Naive thymus-derived CD4-positive, alpha-beta T cell (primary cell): ENCODE results near the gene NR2F1-AS1. TPM values are rescaled to one million over a fixed set of nuclear protein-coding genes. Genes with fewer than 3 reads are reported as not detected.

Experiments used
- ATAC-seq: fragments of 150-1000 bp; cut with Tn5 transposase; 2 replicates; pipeline ENCODE4 v1.10.0; 2021; ENCODE audit warnings: mild to moderate bottlenecking, moderate library complexity
- CTCF ChIA-PET: fragments of 350-600 bp; sonication (Branson Sonifier 250); formaldehyde crosslinking; loops from one replicate; lab custom pipeline; 2021; ENCODE audit warnings: antibody characterized with exemption; lab: Charles Lee
- POLR2A ChIA-PET: fragments of 350-600 bp; sonication (Branson Sonifier 250); formaldehyde crosslinking; loops from one replicate; lab custom pipeline; 2021; ENCODE audit warnings: antibody characterized with exemption, inconsistent platforms; lab: Charles Lee
- DNase-seq, 9 donors: peaks; one replicate each; pipeline versions ENCODE4 v3.0.0 to v3.0.0-alpha.2; 2020 to 2022; ENCODE audit warnings: mixed read lengths in 1 of 9
- H3K27ac ChIP-seq: one replicate; pipeline ENCODE4 v1.7.0; 2013; ENCODE audit warnings: mild to moderate bottlenecking, low read depth, low read length, moderate library complexity
- H3K27me3 ChIP-seq, 2 donors: one replicate each; pipeline ENCODE4 v1.7.0; 2013; ENCODE audit warnings: low read length in 2 of 2, mild to moderate bottlenecking in 2 of 2, moderate library complexity in 2 of 2; ENCODE audit not compliant: control insufficient read depth in 2 of 2, insufficient read depth in 2 of 2
- H3K36me3 ChIP-seq, 3 experiments: 1 replicate in 2 of 3; 2 replicates in 1 of 3; pipeline ENCODE4 v1.7.0; 2013; ENCODE audit warnings: low read length in 3 of 3, mild to moderate bottlenecking in 3 of 3, moderate library complexity in 1 of 3; ENCODE audit not compliant: insufficient read depth in 3 of 3, control insufficient read depth in 2 of 3
- H3K4me1 ChIP-seq, 2 donors: one replicate each; pipeline ENCODE4 v1.7.0; 2013; ENCODE audit warnings: low read length in 2 of 2, mild to moderate bottlenecking in 2 of 2, moderate library complexity in 1 of 2; ENCODE audit not compliant: control insufficient read depth in 2 of 2, insufficient read depth in 2 of 2
- H3K4me3 ChIP-seq: 2 replicates; pipeline ENCODE4 v1.7.0; 2013; ENCODE audit warnings: mild to moderate bottlenecking, low read length
- H3K9me3 ChIP-seq, 3 experiments: 1 replicate in 2 of 3; 2 replicates in 1 of 3; pipeline ENCODE4 v1.7.0; 2013; ENCODE audit warnings: low read length in 3 of 3; ENCODE audit not compliant: control insufficient read depth in 2 of 3
- H3K27ac Mint-ChIP-seq, 9 donors: one replicate each; pipeline ENCODE4 v1.8.0; 2020 to 2022; ENCODE audit warnings: mixed read lengths in 9 of 9, mild to moderate bottlenecking in 8 of 9, moderate library complexity in 5 of 9, inconsistent platforms in 2 of 9
- H3K27me3 Mint-ChIP-seq, 5 donors: one replicate each; pipeline ENCODE4 v1.8.0; 2021 to 2022; ENCODE audit warnings: mixed read lengths in 5 of 5, mild to moderate bottlenecking in 1 of 5
- H3K36me3 Mint-ChIP-seq, 5 donors: one replicate each; pipeline ENCODE4 v1.8.0; 2020 to 2022; ENCODE audit warnings: mixed read lengths in 5 of 5, mild to moderate bottlenecking in 3 of 5, inconsistent platforms in 1 of 5
- H3K4me1 Mint-ChIP-seq, 7 donors: one replicate each; pipeline ENCODE4 v1.8.0; 2020 to 2022; ENCODE audit warnings: mixed read lengths in 7 of 7, mild to moderate bottlenecking in 3 of 7, inconsistent platforms in 1 of 7
- H3K4me3 Mint-ChIP-seq, 10 donors: one replicate each; pipeline ENCODE4 v1.8.0; 2020 to 2022; ENCODE audit warnings: mild to moderate bottlenecking in 10 of 10, mixed read lengths in 10 of 10, moderate library complexity in 6 of 10, inconsistent platforms in 2 of 10
- H3K9me3 Mint-ChIP-seq, 11 donors: one replicate each; pipeline ENCODE4 v1.8.0; 2020 to 2022; ENCODE audit warnings: mixed read lengths in 11 of 11, mild to moderate bottlenecking in 4 of 11, inconsistent platforms in 1 of 11, moderate library complexity in 1 of 11
- intact Hi-C, 2 donors: fragments of 100-400 bp; cut with micrococcal nuclease; formaldehyde crosslinking; loops; one replicate each; pipeline ENCODE4 v1.15.1; 2023
- polyA plus RNA-seq, 2 donors: library from polyadenylated mRNA; unstranded; fragments of 300-500 nt; fragmentation: Illumina TruSeq; gene quantifications; one replicate each; pipeline ENCODE4 v1.2.3, GENCODE V29; 2021
- total RNA-seq, 6 experiments: library from RNA in 5 of 6; stranded (reverse) in 5 of 6; gene quantifications; 1 replicate in 5 of 6; 2 replicates in 1 of 6; pipeline ENCODE4 v1.2.3 and lab custom pipeline; 2021 to 2026

NR2F1-AS1 gene
- total and polyA plus RNA-seq, 7 experiments from 2014 or later: not detected

DNA sequence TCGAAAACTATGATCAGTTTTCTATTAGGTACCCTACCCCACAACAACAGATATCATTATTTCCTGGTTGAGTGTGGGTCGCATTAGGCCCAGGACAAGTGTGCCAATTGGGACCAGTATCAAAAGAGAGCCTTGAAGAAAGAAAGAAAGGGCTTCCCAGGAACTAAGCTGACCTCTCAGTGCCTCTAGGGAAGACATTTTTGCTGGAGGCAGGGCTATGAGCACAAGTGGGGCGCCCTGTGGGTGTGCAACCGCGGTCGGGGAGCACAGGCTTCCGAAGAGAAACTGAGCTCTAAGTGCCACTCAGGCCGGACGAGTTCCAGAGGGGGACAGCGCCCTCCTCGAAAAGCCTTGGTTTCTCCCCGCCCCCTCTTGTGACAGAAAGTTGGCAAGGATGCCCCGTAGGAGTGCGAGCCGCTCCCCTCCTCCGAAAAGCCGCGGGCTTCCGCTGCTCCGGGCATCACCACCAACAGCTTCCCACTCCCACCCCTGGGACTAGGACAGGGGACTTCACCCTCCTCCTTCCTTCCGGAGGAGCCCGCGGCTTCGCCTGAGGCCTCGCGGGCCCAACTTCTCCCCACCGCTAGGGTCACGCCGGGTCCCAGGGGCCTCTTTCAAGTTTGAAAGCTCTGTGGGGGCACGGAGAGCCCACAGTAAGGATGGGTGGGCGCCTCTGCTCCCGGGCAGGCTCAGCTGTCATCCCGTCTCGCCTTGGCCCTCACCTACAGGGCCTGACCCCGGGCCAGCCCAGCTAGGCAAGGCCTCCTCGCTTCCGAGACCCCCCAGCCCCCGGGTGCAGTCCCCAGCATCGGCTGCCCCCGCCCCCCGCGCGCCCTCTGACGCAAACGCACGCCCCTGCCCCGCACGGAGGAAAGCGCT is 2.0 kb downstream of the NR2F1-AS1 start:
- Histone ChIP-seq H3K27me3 (peaks cover 28 to 62% of the 10 kb centered on the region in 2 donors), H3K4me3 (no peak overlapping the region), H3K4me1 (peaks cover 26 to 35% of the 10 kb centered on the region in 2 donors), H3K36me3 (no peaks in the 10 kb centered on the region), H3K27ac (no peak overlapping the region), H3K9me3 (no peaks in the 10 kb centered on the region)
- Mint-ChIP-seq H3K27me3 (peaks cover 54 to 60% (median 57%) of the 10 kb centered on the region in 5 donors), H3K36me3 (peaks cover 0 to 9% (median 0%) of the 10 kb centered on the region in 5 donors), H3K4me3 (peak overlapping the region in 8 of 10 donors; percentile 27 to 82 (median 59)), H3K4me1 (peaks cover 9 to 26% (median 20%) of the 10 kb centered on the region in 7 donors), H3K9me3 (peaks cover 0 to 8% (median 0%) of the 10 kb centered on the region in 11 donors), H3K27ac (no peak overlapping the region)
- POLR2A ChIA-PET: interaction anchor here (0.7 kb wide), 1 partner anchor 218 kb away, joined by 3 read pairs; no protein-coding TSS in a partner anchor
- no peak for DNase-seq
- intact Hi-C loops: no loop called here
- CTCF ChIA-PET: no interaction called here
- no peak for ATAC-seq

DNA sequence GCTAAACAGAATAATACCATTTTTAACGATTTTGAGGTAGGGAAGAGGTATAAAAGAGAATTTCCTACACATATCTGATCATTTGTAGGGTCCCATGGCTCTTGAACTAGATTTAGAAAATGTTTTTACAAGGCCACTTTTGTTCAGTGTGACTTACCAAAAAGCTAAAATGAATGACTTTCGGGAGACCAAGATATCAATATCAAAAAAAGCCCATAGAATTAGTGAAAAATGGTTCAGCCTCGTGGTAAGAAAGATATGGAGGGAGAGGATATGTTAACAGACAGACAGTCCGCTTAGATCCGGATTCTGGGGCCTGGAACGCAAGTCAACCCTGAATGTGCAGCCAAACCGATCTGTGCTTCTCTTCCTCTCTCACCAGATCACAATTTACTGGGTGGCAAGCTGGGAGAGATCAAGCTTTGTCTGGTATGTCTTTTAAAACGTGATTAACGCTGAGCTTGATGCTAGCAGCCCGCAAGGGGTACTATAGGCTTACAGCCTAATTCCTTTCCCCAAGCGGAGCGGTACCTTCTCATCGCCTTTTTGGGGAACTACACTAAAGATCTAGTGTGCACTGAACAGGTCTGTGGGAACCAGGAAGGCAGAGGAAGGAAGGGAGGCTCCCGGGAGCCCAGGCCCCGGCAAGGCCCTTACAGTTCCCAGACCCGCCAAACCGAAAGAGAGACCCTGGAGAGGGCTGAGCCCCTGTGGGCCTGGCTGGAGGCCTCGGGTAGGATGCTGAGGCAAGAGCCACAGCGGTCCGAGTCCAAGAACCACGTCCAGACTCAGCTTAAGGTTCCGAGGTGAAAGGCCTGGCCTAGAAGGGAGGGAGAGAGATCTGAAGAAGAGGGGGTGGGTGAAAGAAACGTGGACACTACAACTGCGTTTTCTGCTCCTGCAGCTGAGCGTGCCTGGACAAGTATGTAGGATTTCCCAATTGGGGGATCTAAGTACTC is 2.9 kb downstream of the NR2F1-AS1 start:
- H3K4me3 Mint-ChIP-seq: peak overlapping the region in 8 of 10 donors; percentile 27 to 78 (median 59)
- H3K4me1 ChIP-seq: peaks cover 22 to 28% of the 10 kb centered on the region in 2 donors
- peaks cover 0 to 12% (median 0%) of the 10 kb centered on the region in 11 donors for H3K9me3 Mint-ChIP-seq
- peaks cover 0 to 9% (median 0%) of the 10 kb centered on the region in 5 donors for H3K36me3 Mint-ChIP-seq
- POLR2A ChIA-PET: interaction anchor here (0.7 kb wide), 1 partner anchor 219 kb away, joined by 3 read pairs; no protein-coding TSS in a partner anchor
- CTCF ChIA-PET: interaction anchor here (0.6 to 1.3 kb wide), 2 partner anchors 25 to 223 kb away, joined by 3 read pairs; no protein-coding TSS in a partner anchor
- H3K27me3 Mint-ChIP-seq: peaks cover 63 to 69% (median 67%) of the 10 kb centered on the region in 5 donors
- ATAC-seq (no peak), DNase-seq (no peak)
- H3K4me1 Mint-ChIP-seq: peaks cover 9 to 30% (median 20%) of the 10 kb centered on the region in 7 donors
- H3K9me3 ChIP-seq: no peaks in the 10 kb centered on the region
- H3K27ac ChIP-seq: no peak overlapping the region
- H3K4me3 ChIP-seq: no peak overlapping the region
- intact Hi-C loops: no loop called here
- no peak overlapping the region for H3K27ac Mint-ChIP-seq
- H3K36me3 ChIP-seq: no peaks in the 10 kb centered on the region
- H3K27me3 ChIP-seq: peaks cover 22 to 55% of the 10 kb centered on the region in 2 donors

DNA sequence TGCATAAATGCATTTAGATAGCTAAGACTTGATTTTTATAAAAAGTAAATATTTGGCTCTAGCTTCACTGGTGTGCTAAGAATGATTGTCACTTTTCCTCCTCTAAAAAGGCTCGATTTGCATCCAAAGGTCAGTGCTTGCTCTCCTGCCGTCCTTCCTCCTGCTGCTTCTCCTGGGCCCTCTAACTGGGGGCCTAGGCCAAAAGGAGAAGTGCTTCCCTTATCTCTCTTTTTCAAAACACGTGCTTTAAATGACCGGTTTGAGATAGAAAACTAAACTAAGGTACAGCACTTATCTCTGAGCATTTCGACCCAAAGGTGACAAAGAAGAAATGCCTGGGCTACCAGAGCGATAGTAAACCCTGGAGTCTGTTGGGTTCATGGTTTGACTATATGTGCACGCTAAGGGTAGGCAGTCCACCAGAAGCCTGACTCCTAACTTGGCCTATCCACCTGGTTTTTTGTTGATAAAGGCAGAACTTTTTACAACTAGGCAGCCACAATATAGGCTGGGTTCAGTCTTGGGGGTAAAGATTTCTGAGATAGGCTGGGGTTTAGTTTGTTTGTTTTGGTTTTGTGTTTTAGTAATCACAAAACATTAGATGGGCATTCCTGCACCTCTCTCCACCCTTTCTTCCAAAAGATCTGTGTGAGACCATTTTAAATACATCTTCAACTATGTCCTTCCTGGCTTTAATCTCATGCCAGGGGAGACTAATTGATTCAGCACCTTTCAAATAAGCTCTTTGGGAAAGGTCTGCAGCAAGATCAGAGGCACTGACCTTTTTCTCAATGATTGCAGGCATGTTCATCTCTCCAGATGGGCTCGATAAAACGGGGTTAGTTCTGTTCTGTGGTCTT is 3.8 kb downstream of the NR2F1-AS1 start:
- peaks cover 13 to 48% of the 10 kb centered on the region in 2 donors for H3K27me3 ChIP-seq
- CTCF ChIA-PET: interaction anchor here (0.6 to 1.3 kb wide), 2 partner anchors 26 to 224 kb away, joined by 3 read pairs; no protein-coding TSS in a partner anchor
- intact Hi-C loops: no loop called here
- no peaks in the 10 kb centered on the region for H3K36me3 ChIP-seq
- H3K9me3 ChIP-seq: no peaks in the 10 kb centered on the region
- Mint-ChIP-seq H3K4me1 (peaks cover 9 to 34% (median 20%) of the 10 kb centered on the region in 7 donors), H3K36me3 (peaks cover 0 to 9% (median 0%) of the 10 kb centered on the region in 5 donors), H3K4me3 (peak overlapping the region in 1 of 10 donors; percentile 3), H3K9me3 (peaks cover 0 to 12% (median 0%) of the 10 kb centered on the region in 11 donors), H3K27me3 (peaks cover 71 to 76% (median 75%) of the 10 kb centered on the region in 5 donors), H3K27ac (no peak overlapping the region)
- POLR2A ChIA-PET: no interaction called here
- H3K4me1 ChIP-seq: peaks cover 15 to 22% of the 10 kb centered on the region in 2 donors
- no peak overlapping the region for H3K27ac ChIP-seq
- no peak overlapping the region for H3K4me3 ChIP-seq
- no peak for ATAC-seq
- no peak for DNase-seq

DNA sequence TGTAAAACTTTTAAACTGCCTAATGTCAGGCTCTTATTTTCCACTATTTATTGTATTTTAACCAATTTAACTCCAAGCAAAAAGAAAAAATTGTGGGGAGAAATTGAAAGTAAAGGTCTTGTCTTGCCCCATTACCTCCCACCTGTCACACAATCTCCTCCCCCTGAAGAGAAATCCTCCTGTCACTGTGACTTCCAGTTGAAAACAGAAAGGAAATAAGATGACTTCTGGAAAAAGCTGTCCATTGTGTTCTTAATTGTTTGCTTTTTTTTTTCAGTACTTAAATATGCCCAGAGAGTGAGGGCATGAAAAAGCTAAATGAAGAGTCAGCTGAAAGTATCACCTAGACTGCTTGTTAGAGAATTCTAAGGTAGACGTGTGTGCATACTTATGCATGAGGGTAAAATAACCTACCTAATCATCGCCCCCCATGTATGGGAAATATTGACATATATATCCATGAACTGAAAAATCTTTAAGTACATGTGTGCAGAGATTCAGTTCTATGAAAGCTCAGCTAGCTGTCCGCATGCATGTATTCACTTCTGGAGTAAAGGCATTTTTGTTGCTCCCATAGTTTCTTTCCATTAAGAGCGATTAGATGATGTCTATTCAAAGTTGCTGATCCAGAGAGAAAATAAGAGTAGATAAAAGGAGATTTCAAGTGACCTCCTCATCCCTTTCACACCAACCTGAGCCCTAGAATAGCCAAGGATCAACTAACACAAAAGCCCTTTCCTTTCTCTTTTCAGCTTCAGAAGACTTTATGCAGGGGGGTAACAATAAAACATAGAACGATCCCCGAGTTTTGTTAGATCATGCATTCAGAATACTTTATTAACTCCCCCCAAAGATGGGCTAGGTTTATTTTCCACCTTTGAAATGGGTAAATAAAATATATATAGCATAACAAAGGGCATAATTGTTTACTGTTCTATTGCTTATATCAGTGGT is 5.3 kb downstream of the NR2F1-AS1 start:
- no peaks in the 10 kb centered on the region for H3K9me3 ChIP-seq
- peaks cover 15 to 38% of the 10 kb centered on the region in 2 donors for H3K27me3 ChIP-seq
- peaks cover 11 to 30% of the 10 kb centered on the region in 2 donors for H3K4me1 ChIP-seq
- ChIA-PET CTCF (no interaction called here), POLR2A (no interaction called here)
- H3K4me1 Mint-ChIP-seq: peaks cover 12 to 40% (median 28%) of the 10 kb centered on the region in 7 donors
- no peak overlapping the region for H3K4me3 Mint-ChIP-seq
- peaks cover 80 to 87% (median 82%) of the 10 kb centered on the region in 5 donors for H3K27me3 Mint-ChIP-seq
- intact Hi-C loops: no loop called here
- H3K36me3 Mint-ChIP-seq: peaks cover 0 to 9% (median 0%) of the 10 kb centered on the region in 5 donors
- no peak for DNase-seq
- H3K4me3 ChIP-seq: no peak overlapping the region
- ATAC-seq: no peak
- H3K9me3 Mint-ChIP-seq: peaks cover 0 to 12% (median 0%) of the 10 kb centered on the region in 11 donors
- no peaks in the 10 kb centered on the region for H3K36me3 ChIP-seq
- no peak overlapping the region for H3K27ac Mint-ChIP-seq
- no peak overlapping the region for H3K27ac ChIP-seq

DNA sequence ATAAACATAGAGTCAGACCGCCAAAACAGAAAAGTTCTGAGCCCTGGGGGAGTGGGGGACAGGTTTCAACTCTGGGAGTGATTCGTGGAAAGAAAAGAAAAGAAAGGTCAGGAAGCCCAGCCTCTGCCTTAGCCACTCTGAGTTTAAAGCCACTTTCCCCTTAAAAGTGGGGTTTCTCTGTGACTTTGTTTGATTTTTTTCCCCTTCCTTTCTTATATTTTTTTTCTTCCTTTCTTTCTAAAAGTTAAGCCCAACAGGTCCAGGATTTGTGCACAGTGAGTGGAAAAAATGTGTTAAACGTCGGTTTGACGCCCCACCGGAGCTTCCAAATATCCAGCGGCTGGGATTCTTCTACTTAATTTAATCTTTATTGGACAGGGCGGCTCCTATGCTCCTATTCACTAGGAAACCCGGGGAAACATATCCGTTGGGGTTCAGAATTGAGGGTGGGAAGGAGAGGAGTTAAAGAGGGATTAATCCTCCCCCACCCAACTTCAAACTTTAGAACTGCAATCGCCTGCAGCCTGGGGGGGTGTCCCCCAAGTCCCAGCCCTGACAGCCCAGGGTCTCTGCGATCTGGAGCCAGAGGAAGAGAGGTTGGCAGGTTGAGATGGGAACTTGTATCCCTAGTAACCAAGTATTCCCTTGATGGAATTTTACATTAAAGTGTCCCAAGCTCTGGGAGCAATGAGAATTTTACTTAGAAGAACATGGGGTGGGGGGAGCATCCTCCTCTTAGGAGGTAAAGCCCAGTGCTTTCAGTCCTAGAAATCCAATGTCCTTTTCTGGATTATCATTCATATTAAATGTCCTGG is 6.3 kb downstream of the NR2F1-AS1 start:
- Mint-ChIP-seq H3K27me3 (peaks cover 79 to 94% (median 81%) of the 10 kb centered on the region in 5 donors), H3K36me3 (peaks cover 0 to 9% (median 0%) of the 10 kb centered on the region in 5 donors), H3K4me3 (no peak overlapping the region), H3K4me1 (peaks cover 6 to 36% (median 27%) of the 10 kb centered on the region in 7 donors), H3K9me3 (peaks cover 0 to 12% (median 0%) of the 10 kb centered on the region in 11 donors), H3K27ac (peak overlapping the region in 1 of 9 donors; percentile 42)
- no peak for ATAC-seq
- POLR2A ChIA-PET: no interaction called here
- no peak overlapping the region for H3K27ac ChIP-seq
- H3K27me3 ChIP-seq: peaks cover 15 to 36% of the 10 kb centered on the region in 2 donors
- no peaks in the 10 kb centered on the region for H3K9me3 ChIP-seq
- no peaks in the 10 kb centered on the region for H3K36me3 ChIP-seq
- no peak for DNase-seq
- no peak overlapping the region for H3K4me3 ChIP-seq
- CTCF ChIA-PET: no interaction called here
- intact Hi-C loops: no loop called here
- peaks cover under 1 to 24% of the 10 kb centered on the region in 2 donors for H3K4me1 ChIP-seq
